NCI-H1436 treated with DMSO at 0.1 percent for 48 hours (cell line): ENCODE results near the gene GRHL1.

ENCODE experiments used
- DNase-seq: peaks from one replicate; lab custom pipeline; 2025; lab: John Stamatoyannopoulos, UW

GRHL1 gene

GRCh38 chr2:9972621-9973479 is 21.4 kb downstream of the GRHL1 start:
- DNase-seq, result no peak

- DNase-seq, result no peak
Observed at GRCh38 chr2:9973690-9974089, 22.2 kb downstream of the GRHL1 start.

- no peak for DNase-seq
Observed at GRCh38 chr2:9974343-9974742, 22.9 kb downstream of the GRHL1 start.

DNA sequence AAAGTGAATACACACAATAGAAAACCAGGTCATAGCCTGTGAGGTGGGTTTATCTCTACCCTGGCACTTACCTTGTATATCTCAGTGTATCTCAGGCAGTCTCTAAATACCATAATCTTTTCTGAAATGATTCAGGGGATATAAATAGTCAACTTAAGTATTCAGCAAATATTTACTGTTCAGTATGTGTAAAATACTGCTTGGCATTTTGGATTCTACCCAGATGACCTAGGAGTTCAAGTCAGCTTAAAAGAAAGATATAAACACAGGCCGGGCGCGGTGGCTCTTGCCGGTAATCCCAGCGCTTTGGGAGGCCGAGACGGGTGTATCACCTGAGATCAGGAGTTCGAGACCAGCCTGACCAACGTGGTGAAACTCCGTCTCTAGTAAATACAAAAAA is 23.8 kb downstream of the GRHL1 start:
- DNase-seq, result no peak

GRCh38 chr2:9975805-9976447 is 24.4 kb downstream of the GRHL1 start:
- no peak for DNase-seq

DNA sequence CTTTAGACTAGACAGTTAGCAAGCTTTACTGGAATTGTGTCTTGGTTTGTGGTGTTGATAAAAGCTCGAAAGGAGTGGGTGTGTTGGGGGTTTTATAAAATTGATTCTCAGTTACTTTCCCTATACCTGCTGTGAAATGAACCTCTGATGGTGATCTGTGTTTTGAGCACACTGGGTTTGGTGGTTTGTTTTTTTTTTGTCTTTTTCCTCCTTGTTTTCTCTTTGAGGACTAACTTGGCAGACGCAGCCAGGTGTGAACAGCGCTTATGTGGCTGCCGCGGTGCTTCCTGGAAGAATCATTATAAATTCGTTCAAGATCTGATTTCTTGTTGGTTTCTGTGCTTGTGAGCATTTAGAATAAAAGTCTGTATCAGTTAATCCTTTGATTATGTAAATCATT is 28.5 kb downstream of the GRHL1 start:
- DNase-seq, result no peak

GRCh38 chr2:9980520-9980919 is 29.0 kb downstream of the GRHL1 start:
- DNase-seq, result no peak

GRCh38 chr2:9981655-9982054 is 30.2 kb downstream of the GRHL1 start:
- no peak for DNase-seq

- DNase-seq, result no peak
Observed at GRCh38 chr2:9982248-9982647, 30.8 kb downstream of the GRHL1 start.

DNA sequence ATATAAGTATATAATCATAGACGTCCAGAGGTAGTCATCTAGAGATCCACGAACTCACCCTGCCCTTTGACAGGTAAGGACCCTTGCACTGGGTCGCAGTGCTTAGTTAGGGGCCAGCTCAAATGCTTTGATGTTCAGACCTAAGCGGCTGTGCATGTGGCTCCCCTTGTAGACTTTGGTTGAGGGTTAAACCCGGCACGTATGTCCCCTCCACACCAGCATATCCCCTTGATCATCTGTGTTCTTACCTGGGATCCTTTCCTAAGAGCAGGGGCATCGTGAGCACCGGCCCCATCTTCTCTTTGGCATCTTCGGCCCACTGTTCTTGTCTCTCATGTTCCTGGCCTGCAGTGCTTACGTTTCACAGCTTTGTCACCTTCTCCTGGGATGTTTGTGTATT is 31.4 kb downstream of the GRHL1 start:
- no peak for DNase-seq

- DNase-seq, result no peak
Observed at GRCh38 chr2:9983401-9984216, 32.1 kb downstream of the GRHL1 start.

DNA sequence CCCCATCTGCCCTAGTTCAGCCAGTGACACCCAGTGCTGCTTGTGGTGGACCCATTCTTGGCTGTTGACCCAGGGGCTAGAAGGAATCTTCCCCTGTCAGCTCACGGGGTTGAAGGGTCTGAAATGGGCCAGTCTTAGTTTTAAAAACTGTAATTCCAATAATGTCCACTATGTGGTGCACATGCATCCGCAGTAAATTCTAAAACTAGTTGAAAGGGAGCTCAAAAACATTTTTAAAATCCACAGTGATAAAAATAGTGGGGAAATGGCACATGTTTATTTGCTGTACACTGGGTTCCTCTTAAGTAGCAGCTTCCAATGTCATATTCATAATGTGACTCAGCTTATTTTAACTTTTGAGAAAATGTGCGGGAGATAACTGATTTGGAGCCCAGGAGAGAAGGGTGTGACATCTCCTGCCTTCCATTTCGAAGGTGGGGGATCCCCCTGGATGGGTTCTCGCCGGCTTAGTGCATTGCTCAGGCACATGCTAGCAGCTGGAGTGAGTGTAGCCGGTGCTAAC is 32.8 kb downstream of the GRHL1 start:
- no peak for DNase-seq

DNA sequence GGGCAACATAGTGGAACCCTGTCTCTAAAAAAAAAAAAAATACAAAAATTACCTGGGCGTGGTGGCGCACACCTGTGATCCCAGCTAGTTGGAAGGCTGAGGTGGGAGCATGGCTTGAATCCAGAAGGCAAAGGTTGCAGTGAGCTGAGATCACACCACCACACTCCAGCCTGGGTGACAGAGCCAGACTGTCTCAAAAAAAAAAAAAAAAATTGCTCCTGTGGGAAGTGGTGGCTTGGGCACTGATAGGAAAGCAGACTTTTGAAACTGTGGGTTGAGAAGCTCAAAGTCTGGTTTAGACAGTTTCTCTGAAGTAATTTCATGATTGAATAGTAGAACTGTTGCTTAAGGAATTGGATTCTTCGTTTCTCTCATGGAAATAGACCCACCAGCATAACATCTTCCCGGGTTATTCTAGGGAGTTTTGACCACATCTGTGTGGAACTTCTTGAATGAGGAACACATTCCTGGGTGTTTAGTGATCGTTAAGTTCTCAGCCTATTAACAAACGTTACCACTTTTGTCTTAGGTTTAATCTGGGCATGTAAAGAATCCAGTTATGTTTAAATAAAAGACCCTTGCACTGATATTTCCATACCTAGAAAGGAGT is 33.5 kb downstream of the GRHL1 start:
- DNase-seq, result no peak

DNA sequence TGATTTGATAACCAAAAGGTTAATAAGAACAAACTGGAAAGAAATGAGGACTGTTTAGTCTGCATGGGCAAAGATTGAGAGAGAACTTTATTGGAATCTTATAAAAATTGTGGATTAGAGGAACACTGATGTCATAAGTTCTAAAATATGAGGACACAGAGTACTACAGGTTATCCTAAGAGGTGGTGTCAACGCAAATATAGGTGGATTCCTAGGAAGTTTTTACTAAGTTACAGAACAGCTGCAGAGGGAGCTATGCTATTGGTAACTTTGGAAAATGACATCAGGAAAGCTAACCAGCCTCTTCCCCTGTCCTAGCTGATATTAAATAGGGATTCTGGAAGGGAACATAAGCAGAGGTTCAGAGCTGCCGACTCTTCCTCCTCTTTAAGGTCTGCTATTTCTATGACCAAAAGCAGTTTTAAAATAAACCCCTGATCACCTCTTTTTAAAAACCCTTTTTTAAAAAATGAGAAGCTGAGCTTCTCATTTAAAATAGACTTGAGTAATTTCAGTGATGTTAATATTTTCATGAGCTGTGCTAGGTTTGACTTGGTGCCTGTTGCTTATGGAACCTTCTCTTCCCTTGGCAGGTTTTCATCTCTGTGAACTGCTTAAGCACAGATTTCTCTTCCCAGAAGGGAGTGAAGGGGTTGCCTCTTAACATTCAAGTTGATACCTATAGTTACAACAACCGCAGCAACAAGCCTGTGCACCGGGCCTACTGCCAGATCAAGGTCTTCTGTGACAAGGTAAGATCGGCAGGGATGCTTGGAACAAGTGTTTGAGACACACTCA is 34.2 kb downstream of the GRHL1 start:
- DNase-seq, result no peak

- DNase-seq, result no peak
Observed at GRCh38 chr2:9988320-9988719, 36.8 kb downstream of the GRHL1 start.

GRCh38 chr2:9990736-9991135 is 39.2 kb downstream of the GRHL1 start:
- no peak for DNase-seq

DNA sequence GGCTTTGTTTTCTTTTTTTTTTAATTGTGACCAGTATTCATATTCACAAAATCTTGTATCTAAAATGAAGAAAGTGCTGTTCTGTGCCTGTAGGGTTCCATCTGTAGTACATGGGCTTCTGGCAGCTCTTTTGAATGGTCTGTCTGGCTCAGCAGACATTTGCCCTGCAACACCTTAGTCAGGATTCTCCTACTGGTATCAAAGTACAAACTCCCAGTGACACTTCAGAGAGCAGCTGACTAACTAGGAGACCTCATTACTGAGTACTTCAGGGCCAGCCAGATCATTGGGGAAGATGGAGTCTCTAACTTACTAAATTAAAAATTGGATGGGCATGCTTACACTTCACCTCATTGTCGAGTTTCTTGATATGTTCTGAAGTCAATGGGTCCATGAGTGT is 39.7 kb downstream of the GRHL1 start:
- DNase-seq, result no peak

DNA sequence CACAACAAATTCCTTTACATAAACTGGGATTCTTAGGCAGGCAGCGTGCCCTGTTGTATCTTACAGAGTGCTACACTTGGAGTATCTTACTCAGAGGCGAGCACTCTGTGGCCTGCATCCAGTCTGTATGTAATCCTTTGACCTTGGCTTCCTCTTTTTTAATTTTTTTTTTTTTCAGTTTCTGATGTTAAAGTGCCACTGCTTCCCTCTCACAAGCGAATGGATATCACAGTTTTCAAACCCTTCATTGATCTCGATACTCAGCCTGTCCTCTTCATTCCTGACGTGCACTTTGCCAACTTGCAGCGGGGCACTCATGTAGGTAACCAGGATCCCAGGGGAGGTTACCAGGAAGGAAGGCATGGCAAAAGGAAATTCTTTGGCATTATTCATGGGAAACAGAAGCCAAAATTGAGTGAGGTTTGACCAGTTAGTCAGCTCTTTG is 40.4 kb downstream of the GRHL1 start:
- DNase-seq, result no peak

GRCh38 chr2:9992427-9993187 is 41.1 kb downstream of the GRHL1 start:
- DNase-seq, result no peak

DNA sequence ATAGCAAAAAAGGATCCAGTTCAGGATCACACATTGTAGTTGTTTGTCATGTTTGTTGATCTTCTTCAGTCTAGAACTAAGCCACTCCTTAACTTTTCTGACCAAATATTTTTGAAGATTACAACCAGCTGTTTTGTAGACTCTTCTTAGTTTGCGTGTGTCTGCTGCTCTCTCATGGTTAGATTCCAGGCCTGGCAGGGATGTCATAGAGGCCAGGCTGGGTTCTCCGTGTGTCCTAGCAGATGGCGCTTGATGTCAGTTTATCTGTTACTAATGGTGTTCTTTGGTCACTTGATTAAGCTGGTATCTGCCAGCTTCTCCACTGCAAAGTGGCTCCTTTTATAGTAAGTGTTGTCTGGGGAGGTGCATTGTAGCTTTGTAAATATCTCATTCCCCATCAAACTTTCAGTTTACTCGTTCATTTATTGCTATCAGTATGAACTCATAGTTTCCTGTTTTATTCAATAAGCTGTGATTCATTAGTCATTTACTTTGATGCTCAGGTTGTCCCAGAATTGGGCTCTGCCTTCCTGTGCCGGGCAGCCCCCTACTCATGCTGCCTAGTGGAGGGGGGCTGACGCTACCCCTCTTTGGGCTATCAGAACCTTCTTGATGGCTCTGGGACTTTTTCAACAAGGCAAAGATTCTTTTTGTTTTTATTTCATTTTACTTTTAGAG is 42.1 kb downstream of the GRHL1 start:
- DNase-seq, result no peak
